ENCODE measurements around the gene TXNDC11.

The TXNDC11 gene

DNA sequence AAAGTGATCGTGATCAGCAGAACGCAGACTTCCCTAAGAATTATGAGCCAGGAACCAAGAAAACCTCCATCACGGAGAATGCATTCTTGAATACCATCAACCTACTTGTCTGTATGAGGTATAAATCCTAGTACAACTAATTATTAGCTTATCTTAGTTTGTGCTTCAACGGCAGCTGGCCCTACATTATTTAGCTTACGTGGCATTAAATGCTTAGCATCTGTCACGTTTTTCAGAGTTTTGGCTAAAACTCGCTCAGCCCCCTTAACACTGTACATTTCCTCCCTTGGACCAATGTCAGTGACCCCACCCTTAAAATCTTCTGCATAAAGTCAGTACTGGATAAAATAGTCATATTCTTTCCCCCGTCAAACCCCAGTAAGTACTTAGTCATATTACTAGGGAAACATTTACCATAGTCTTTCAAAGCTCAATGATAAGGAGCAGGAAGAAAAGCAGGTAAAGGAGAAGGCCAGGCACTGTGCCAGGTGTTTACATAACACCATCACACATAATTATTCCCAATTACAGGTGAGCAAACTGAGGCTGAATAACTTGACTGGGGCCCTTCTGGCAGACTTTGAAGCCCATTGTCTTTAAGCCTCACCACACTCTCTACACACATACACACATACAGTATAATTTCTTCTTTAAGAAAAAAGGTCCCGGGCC, 16.6 kb upstream of the TXNDC11 start:
- DNase-seq (ENCODE audit: low spot score in 2 of 2) = no peak
- Mint-ChIP-seq H3K9me3 (no peaks in the 10 kb centered on the region), H3K27ac (no peak overlapping the region), H3K4me3 (no peak overlapping the region), H3K4me1 (no peaks in the 10 kb centered on the region), H3K36me3 (peaks cover 100% of the 10 kb centered on the region)
- no peak for ATAC-seq

GRCh38 chr16:11757671-11758545, 15.3 kb upstream of the TXNDC11 start:
- no peaks in the 10 kb centered on the region for H3K9me3 Mint-ChIP-seq
- peak overlapping the region; percentile 29 for H3K27ac Mint-ChIP-seq
- H3K4me3 Mint-ChIP-seq = no peak overlapping the region
- DNase-seq (ENCODE audit: low spot score in 2 of 2) (no peak), ATAC-seq (no peak)
- H3K36me3 Mint-ChIP-seq = peaks cover 99% of the 10 kb centered on the region
- no peaks in the 10 kb centered on the region for H3K4me1 Mint-ChIP-seq

DNA sequence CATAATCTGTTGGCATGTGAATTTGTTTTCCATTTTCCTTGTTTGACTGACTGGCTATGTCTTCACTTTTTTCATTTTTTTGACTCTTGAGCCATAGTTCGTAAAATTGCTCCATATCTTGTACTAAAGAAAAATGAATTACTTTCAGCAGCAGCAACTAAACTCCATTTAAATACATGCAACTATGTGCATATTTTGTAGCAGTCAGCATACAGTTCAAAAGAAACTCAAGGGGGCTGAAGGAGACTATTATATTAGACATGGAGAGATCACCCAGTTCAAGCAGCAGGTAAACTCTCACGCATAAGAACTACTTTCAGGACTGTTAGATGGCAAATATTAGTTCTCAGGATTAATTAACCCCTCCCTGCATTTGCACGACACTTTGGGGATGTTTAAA, 13.6 kb upstream of the TXNDC11 start:
- DNase-seq (ENCODE audit: low spot score in 2 of 2) = no peak
- Mint-ChIP-seq H3K36me3 (peaks cover 99% of the 10 kb centered on the region), H3K27ac (no peak overlapping the region), H3K9me3 (no peaks in the 10 kb centered on the region), H3K4me3 (no peak overlapping the region), H3K4me1 (no peaks in the 10 kb centered on the region)
- ATAC-seq = no peak

DNA sequence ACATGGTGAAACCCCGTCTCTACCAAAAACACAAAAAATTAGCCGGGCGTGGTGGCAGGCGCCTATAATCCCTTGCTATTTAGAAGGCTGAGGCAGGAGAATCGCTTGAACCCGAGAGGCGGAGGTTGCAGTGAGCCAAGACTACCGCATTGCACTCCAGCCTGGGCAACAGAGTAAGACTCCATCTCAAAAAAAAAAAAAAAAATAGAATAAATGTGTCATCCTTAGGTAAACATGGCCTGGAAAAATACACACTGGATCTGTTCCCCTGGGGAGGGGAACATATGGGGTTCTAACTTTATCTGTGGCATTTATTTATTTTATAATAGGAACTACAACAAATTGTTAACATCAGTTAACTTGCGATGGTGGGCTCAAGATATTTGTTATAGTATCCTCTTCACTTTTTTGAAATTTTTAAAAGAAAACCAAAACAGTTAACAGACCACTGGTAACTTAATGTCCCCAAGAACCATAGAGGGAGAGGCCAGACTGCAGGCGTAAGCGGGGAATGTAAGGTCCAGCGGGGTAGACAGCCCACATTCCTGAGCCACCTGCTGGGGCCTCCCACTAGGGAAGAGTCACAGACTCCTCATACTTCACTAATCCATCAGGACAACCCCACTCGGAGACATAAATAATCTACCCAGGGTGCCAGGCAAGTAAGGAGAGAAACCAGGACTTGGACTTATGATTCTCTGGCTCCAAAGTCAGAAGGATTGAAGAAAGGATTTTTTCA, 12.5 kb upstream of the TXNDC11 start:
- Mint-ChIP-seq H3K27ac (peak overlapping the region; percentile 38), H3K36me3 (peaks cover 99% of the 10 kb centered on the region), H3K9me3 (no peaks in the 10 kb centered on the region), H3K4me3 (no peak overlapping the region), H3K4me1 (no peaks in the 10 kb centered on the region)
- DNase-seq (ENCODE audit: low spot score in 2 of 2) (no peak), ATAC-seq (no peak)

GRCh38 chr16:11752856-11753255, 10.2 kb upstream of the TXNDC11 start:
- no peak for ATAC-seq
- Mint-ChIP-seq H3K36me3 (peaks cover 99% of the 10 kb centered on the region), H3K27ac (peak overlapping the region; percentile 24), H3K9me3 (no peaks in the 10 kb centered on the region), H3K4me3 (no peak overlapping the region), H3K4me1 (peaks cover 5% of the 10 kb centered on the region)
- DNase-seq (ENCODE audit: low spot score in 2 of 2) = no peak

GRCh38 chr16:11750056-11750455, 7.4 kb upstream of the TXNDC11 start:
- DNase-seq (ENCODE audit: low spot score in 2 of 2) (no peak), ATAC-seq (no peak)
- Mint-ChIP-seq H3K27ac (peak overlapping the region; percentile 33), H3K36me3 (peaks cover 72% of the 10 kb centered on the region), H3K9me3 (no peaks in the 10 kb centered on the region), H3K4me3 (no peak overlapping the region), H3K4me1 (peaks cover 5% of the 10 kb centered on the region)

- Mint-ChIP-seq H3K9me3 (no peaks in the 10 kb centered on the region), H3K4me3 (no peak overlapping the region), H3K4me1 (peaks cover 13% of the 10 kb centered on the region), H3K36me3 (peaks cover 64% of the 10 kb centered on the region), H3K27ac (peak overlapping the region; percentile 46)
- ATAC-seq (no peak), DNase-seq (ENCODE audit: low spot score in 2 of 2) (no peak)
Measured at GRCh38 chr16:11748404-11749254, 6.0 kb upstream of the TXNDC11 start.

- peak overlapping the region; percentile 46 for H3K27ac Mint-ChIP-seq
- no peak for ATAC-seq
- no peak for DNase-seq (ENCODE audit: low spot score in 2 of 2)
Measured at GRCh38 chr16:11747949-11748403, 5.3 kb upstream of the TXNDC11 start.

GRCh38 chr16:11744075-11744470, 1.4 kb upstream of the TXNDC11 start:
- H3K4me1 Mint-ChIP-seq = peaks cover 43% of the 10 kb centered on the region
- no peak for ATAC-seq
- DNase-seq (ENCODE audit: low spot score in 2 of 2) = no peak

More at GRCh38 chr16:11747949-11748403, 5.3 kb upstream of the TXNDC11 start:
- Mint-ChIP-seq H3K4me3 (no peak overlapping the region), H3K4me1 (peaks cover 14% of the 10 kb centered on the region), H3K9me3 (no peaks in the 10 kb centered on the region), H3K36me3 (peaks cover 65% of the 10 kb centered on the region)

DNA sequence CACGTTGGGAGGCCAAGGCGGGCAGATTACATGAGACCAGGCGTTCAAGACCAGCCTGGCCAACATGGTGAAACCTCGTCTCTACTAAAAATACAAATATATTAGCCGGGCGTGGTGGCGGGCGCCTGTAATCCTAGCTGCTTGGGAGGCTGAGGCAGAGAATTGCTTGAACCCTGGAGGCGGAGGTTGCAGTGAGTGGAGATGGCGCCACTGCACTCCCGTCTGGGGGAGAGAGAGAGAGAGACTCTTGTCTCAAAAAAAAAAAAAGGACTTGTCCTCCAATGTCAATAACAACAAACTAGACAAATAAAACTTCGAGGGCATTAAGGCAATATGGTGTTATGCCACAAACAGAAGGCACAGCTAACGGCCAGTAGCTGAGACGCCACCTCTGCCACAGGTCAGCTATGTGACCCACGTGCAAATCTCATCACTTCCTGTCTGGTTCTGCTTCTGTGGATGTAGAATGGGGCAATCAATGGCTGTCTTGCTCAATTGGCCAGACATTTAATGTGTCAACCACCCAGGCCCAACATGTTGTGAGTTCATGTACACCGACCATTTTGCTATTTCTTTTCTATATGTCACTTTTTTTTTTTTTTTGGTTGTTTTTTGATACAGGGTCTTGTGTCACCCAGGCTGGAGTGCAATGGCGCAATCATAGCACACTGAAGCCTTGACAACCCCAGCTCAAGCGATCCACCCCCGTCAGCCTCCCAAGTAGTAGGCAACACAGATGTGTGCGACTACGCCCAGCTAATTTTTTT, 834 bp upstream of the TXNDC11 start:
- H3K36me3 Mint-ChIP-seq = peaks cover 46% of the 10 kb centered on the region
- peaks cover 47% of the 10 kb centered on the region for H3K4me1 Mint-ChIP-seq

More at GRCh38 chr16:11744075-11744470, 1.4 kb upstream of the TXNDC11 start:
- Mint-ChIP-seq H3K9me3 (no peaks in the 10 kb centered on the region), H3K27ac (peak overlapping the region; percentile 95), H3K4me3 (peak overlapping the region; percentile 95), H3K36me3 (peaks cover 46% of the 10 kb centered on the region)

GRCh38 chr16:11742093-11742535, 543 bp downstream of the TXNDC11 start:
- H3K4me3 Mint-ChIP-seq = peak overlapping the region; percentile 95
- DNase-seq (ENCODE audit: low spot score in 2 of 2) (peak in 1 of 2 donors; percentile 80), ATAC-seq (peak; percentile 66)
- H3K9me3 Mint-ChIP-seq = no peaks in the 10 kb centered on the region
- H3K36me3 Mint-ChIP-seq = peaks cover 52% of the 10 kb centered on the region
- peak overlapping the region; percentile 95 for H3K27ac Mint-ChIP-seq
- peaks cover 57% of the 10 kb centered on the region for H3K4me1 Mint-ChIP-seq

More for the DNA sequence above, 834 bp upstream of the TXNDC11 start:
- peak; percentile 7 to 64 for DNase-seq (ENCODE audit: low spot score in 2 of 2)
- peak overlapping the region; percentile 95 for H3K27ac Mint-ChIP-seq
- H3K9me3 Mint-ChIP-seq = no peaks in the 10 kb centered on the region
- ATAC-seq = no peak
- H3K4me3 Mint-ChIP-seq = peak overlapping the region; percentile 95

GRCh38 chr16:11740567-11740966, 2.1 kb downstream of the TXNDC11 start:
- no peaks in the 10 kb centered on the region for H3K9me3 Mint-ChIP-seq
- DNase-seq (ENCODE audit: low spot score in 2 of 2) (no peak), ATAC-seq (no peak)
- H3K4me3 Mint-ChIP-seq = peak overlapping the region; percentile 95
- peaks cover 68% of the 10 kb centered on the region for H3K36me3 Mint-ChIP-seq
- H3K4me1 Mint-ChIP-seq = peaks cover 65% of the 10 kb centered on the region
- peak overlapping the region; percentile 95 for H3K27ac Mint-ChIP-seq

DNA sequence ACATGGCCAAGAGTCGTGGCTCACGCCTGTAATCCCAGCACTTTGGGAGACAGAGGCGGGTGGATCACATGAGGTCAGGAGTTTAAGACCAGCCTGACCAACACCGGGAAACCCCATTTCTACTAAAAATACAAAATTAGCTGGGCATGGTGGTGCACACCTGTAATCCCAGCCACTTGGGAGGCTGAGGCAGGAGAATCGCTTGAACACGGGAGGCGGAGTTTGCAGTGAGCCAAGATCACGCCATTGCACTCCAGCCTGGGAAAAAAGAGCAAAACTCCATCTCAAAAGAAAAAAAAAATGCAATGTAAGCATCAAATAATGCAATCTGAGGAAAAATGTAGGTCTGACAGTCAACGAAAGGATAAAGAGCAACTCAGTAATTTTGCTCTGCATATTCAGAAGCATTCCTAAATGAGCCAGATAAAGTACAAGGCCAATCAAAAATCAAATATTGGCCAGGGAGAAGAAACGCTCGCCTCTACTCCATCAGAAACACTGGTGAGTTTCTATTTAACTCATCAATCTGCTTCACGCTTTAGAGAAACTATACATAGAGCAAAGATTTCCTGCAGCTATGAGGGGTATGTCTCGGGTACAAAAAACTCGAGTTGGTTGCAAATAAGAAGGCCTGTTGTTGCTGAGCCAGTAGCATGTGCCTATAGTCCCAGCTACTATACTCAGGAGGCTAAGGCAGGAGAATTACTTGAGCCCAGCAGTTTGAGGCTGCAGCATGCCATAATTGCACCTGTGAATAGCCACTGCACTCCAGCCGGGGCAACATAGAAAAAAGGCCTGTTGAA, 3.7 kb downstream of the TXNDC11 start:
- peaks cover 78% of the 10 kb centered on the region for H3K36me3 Mint-ChIP-seq
- H3K4me1 Mint-ChIP-seq = peaks cover 70% of the 10 kb centered on the region
- ATAC-seq (no peak), DNase-seq (ENCODE audit: low spot score in 2 of 2) (no peak)
- peak overlapping the region; percentile 95 for H3K4me3 Mint-ChIP-seq
- H3K27ac Mint-ChIP-seq = peak overlapping the region; percentile 7
- no peaks in the 10 kb centered on the region for H3K9me3 Mint-ChIP-seq
